SK-N-DZ (cell line): ENCODE data around the gene PABPN1L.
"Not testable (repeated sequence)": the region's sequence is repeated elsewhere in the genome, so short reads cannot be mapped to it uniquely, and the experiment has no call there.

ENCODE experiments used
- DNase-seq: peaks from one replicate; pipeline ENCODE4 v3.0.0-alpha.2; 2015; ENCODE audit warnings: low spot score

The PABPN1L gene

DNA sequence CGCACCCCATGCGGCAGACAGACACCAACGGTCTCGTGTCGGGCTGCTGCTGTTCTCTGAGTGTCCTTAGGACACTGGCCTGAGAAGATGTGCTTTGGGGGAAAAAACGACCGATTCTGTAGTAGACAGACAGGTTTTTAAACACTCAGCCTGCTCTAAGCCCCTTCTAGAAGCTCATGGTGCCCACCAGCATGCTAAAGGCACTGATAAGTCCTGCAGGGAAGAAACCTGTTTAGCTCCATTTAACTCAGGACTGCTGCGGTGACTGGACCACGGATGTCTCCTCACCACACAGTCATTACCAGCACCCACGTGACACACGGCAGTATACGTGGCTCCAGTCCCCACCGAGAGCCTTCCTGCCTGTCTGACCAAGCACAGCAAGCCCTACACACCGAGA, 35.7 kb downstream of the PABPN1L start:
- no peak for DNase-seq

DNA sequence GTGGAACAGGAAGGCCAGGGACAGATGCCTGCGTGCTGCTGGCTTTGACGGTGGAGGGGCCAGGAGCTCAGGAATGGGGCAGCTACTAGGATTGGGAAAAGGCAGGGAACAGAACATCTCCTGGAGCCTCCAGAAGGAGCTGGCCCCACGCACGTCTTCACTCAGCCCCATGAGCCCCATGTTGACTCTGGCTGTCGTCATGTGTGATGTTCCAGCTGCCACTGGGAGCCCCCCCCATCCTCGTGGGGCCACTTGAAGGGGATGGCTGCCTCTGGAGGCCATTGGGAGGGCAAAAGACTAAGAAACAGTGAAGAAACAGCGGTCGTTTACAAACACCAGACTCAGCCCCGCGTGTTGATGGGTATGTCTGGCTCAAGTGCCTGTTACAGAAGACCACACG, 36.2 kb downstream of the PABPN1L start:
- no peak for DNase-seq

DNA sequence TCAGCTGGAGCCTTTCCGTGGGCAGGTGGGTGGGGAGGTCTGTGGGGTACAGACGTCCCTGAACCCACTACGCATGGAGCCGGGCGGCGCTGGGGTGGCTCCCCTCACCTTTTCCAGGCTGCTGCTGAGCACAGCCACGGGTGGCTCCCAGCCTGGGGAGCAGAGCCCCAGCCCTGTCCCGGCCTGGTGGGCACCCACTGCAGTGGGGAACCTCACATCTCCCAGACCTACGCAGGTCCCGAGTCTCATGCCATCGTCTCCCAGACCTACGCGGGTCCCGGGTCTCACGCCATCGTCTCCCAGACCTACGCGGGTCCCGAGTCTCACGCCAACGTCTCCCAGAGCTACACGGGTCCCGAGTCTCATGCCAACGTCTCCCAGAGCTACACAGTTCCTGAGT, 37.7 kb downstream of the PABPN1L start:
- no peak for DNase-seq

DNA sequence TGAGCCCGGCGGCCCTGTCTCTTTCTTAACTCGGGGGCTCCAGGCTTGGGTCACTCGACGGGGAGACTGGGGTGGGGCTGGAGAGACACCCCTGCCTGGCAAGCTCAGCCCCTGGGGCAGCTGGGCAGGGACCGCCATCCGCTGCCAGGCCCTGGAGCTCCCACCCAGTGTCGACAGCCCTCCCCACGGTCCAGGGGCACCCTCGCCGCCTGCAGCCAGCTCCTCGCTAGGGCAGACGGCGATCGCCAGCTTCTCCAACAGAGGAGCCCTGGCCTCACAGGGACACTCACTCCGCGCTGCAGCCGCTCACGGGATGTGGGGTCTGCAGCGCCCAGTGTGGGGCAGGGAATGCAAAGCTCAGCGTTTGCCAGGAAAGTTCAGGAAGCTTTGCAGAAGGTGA, 38.7 kb downstream of the PABPN1L start:
- no peak for DNase-seq

DNA sequence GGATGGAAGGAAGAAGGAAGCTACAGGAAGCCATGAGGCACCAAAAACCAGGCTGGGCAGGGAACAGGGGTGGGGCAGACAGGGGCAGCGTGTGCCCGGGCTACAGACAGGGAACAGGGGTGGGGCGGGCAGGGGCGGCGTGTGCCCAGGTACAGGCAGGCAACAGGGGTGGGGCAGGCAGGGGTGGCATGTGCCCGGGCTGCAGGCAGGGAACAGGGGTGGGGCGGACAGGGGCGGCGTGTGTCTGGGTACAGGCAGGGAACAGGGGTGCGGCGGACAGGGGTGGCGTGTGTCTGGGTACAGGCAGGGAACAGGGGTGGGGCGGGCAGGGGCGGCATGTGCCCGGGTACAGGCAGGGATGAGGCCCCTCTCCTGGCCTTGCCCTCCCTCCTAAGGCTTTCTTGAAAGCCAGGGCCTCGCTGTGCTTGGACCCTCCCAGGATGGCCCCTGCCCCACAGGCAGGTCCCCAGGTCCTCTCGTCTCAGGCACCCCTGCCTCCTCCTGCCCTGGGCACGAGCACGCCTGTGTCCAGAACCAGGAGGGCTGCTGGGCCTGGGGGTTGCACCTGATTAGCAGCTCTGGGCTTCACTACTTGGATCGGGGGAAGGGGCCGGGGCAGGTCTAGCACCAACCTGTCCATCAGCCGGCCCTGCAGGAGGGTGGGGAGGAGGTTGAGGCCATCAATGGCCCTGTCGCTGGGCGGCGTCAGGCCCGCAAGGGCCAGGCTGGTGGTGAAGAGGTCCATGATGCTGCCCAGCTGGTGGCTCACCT, 40.2 kb downstream of the PABPN1L start:
- DNase-seq: no peak

DNA sequence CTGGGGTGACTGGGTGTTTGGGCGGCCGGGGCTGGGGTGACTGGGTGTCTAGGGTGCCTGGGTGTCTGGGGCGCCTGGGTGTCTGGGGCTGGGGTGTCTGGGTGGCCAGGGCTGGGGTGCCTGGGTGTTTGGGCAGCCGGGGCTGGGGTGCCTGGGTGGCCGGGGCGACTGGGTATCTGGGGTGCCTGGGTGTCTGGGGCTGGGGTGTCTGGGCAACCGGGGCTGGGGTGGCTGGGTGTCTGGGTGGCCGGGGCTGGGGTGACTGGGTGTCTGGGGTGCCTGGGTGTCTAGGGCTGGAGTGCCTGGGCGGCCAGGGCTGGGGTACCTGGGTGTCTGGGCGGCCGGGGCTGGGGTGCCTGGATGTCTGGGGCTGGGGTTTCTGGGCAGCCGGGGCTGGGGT, 41.3 kb downstream of the PABPN1L start:
- DNase-seq: no peak

GRCh38 chr16:88824256-88825077, 42.0 kb downstream of the PABPN1L start:
- DNase-seq: no peak

GRCh38 chr16:88823646-88824045, 42.8 kb downstream of the PABPN1L start:
- DNase-seq: not testable (repeated sequence)

GRCh38 chr16:88822281-88823040, 44.0 kb downstream of the PABPN1L start:
- DNase-seq: no peak

DNA sequence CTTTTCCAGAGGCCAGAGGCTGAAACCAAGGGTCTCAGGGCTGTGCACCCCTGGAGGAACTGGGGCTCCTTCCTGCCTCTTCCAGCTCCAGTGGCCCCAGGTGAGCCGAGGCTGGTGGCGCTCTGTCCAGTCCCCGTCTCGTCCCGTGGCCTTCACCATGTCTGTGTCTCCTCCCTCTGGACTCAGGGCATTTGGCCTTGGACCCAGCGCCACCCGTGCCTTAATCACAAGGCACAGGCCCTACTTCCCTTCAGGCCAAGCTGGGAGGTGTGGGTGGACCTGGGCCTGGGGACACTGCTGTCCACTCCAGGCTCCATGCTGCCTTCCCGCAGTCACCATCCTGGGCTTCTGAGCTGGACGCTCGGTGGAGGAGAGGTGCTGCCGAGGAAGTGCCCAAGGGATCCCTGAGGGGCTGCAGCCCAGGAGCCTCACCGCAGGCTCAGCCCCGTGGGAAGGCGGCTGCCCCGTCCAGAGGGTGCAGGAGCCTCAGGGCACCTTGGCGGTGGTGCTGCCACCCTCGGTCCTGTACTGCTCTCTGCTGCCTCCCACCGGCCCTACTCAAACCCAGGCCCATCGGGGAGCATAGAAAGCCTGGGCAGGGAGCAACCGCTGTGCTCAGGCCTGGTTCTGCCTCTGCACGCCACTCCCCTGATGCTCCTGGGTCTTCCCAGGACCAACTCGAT, 45.2 kb downstream of the PABPN1L start:
- DNase-seq: no peak

DNA sequence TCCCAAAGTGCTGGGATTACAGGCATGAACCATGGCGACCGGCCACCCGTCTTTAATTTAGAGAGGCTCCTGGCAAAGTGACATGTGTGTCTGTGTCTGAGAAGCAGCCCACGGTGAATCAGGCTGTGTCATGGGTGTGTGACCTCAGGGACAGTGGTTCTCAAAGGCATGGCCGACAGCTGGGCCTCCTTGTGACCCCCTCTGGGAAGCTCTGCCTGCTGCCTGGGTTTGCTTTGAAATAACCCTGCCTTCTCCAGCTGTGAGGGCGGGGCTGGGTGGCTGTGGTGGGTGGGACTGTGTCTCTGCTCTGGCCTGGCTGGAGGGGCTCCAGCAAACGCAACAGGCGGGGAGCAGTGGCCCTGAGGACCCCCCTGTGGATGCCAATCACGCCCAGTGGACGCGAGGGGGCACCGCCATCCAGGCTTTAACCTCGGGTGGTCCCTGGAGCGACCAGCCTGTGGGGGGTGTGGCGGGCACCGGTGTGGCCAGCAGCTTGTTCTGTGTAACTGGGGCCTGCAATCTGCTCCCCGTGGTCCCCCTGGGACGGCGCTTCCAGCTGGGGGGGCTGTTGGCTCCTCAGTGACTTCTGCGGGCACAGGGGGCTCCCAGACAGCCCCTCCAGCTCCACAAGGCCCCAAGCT, 46.0 kb downstream of the PABPN1L start:
- no peak for DNase-seq

DNA sequence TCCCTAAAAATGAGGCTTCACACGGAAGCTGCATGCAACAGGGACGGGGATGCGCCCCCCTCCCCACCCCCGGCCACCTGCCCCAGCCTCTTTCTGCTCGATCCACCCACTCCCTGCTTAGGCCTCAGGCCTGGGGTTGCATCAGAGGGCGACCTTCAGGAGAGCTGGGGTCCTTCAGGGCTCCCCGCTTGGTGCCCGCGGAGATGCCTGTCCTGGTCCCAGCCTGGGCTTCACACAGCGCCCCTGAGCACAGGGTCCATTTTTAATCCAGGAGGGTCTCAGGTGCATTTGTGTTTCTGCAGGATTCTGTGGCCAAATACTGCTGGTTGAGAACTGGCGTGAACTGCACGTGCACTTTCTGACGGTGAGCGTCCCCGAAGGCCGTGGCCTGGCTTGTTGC, 47.3 kb downstream of the PABPN1L start:
- no peak for DNase-seq

DNA sequence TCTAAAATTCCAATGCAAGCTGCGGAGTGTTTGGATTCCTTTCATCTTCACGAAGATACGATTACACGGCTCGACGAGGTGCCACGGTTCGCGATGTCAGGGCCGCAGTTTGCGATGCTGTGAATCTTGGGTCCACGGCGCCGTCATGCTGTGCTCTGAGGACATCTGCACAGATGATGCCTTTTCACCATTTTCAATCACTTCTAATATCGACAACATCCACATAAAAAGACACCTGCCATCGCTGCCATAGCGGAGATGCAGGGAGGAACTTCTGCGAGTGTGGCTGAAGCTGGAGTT, 47.9 kb downstream of the PABPN1L start:
- no peak for DNase-seq

DNA sequence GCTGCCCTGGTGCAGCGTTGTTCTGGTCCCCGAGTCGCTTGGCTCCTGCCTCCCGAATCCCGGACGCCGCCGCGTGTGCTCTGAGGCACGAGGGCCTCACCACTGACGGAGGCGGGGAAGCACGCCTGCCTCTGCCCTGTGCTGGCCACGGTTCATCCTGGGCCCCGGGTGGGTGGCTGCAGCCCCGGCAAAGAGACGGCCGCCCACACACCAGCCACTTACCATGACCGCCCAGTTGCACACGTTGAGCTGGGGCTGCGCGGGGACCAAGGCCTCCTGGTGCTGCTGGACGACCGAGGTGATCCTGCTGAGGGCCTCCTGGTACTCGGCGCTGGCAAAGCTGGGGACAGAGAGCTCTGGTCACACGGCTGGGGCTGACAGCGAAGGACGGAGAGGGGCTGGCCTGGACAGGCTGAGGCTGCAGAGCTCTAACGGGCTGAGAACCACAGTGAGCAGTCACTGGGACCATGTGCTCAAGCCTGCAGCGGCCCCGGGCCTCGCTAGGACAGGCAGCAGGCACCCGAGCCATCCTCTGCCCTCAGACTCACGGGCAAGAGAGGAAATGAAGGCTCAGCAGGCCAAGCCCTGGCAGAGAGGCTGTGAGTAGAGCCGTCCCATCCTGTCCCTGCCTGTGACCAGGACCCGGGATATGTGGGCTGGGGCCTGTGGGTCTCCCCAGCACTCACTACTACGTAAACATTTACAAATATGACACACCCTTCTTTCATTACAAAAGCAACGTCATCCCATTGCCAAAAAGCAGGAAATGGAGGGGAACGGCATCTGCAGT, 48.5 kb downstream of the PABPN1L start:
- no peak for DNase-seq

DNA sequence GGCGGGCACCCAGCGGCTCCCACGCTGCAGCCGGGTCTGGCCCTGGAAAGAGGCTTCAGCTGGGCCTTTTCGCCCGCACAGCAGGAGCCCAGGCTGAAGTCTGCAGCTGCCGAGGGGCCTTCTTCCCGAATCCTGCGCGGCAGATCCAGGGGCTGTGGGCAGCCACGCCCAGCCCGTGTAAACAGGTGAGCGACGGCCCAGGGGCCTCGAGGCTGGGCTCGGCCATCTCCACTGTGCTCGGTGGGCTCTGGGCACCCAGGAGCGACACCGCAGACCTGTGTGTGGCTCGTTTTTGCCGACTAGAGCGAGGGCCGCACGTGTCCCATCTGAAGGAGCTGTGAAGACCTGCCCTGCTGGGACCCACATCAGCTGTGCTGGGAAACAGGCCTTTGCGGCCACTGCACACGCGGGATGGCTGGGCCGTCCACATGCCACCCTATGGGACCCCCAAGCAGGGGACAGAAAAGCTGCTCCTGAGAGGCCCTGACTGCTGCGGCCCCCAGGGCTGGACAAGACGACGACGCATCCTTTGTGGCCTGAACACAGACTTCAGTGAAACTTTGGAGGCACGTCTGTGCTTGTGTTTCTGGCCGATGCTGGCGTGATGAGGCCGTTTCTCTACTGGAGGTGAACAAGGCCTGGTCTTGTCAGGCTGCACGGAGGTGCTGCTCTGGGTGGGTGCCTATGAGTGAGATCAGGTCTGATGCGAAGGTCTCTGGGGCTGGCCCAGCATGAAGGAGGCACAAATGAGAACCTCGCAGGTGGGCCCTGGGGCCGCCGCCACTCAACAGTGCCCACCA, 49.5 kb downstream of the PABPN1L start:
- no peak for DNase-seq

GRCh38 chr16:88815901-88816589, 50.4 kb downstream of the PABPN1L start:
- DNase-seq: peak; percentile 63

- no peak for DNase-seq
These were observed 51.2 kb downstream of the PABPN1L start for GRCh38 chr16:88815227-88815626.

DNA sequence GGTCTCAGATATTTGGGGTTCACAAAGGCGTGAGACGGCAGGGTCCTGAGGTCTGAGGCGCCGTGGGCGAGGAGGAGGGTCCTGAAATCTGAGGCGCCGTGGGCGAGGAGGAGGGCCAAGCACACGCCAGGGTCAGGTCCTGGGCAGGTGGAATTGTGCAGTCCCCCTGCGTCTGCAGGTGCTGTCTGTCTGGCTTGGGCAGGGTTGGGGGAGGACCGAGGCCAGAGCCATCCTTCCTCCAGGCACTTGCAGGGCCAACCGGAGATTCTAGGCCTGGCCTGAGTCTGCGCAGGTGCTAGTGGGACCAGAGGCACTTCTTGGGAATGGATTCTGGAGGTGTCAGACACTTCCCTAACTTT, 52.3 kb downstream of the PABPN1L start:
- no peak for DNase-seq
